Esophagus squamous epithelium (tissue), 5 donors: Measurements from ENCODE around the gene CAMKMT. TPM values are rescaled to one million over a fixed set of nuclear protein-coding genes. Genes with fewer than 3 reads are reported as not detected.

Experiments
- DNase-seq: peaks from one replicate; lab custom pipeline; 2025; lab: John Stamatoyannopoulos, UW
- H3K27ac ChIP-seq, 4 donors: fragments of 200-600 bp; sonication (generic); one replicate each; pipeline ENCODE4 v1.5.1; 2016 to 2019; ENCODE audit warnings: mild to moderate bottlenecking in 1 of 4
- H3K27me3 ChIP-seq, 4 donors: fragments of 200-600 bp; sonication (generic); 1 replicate in 3 of 4; 2 replicates in 1 of 4; pipeline versions ENCODE4 v1.5.1 to v1.6.0; 2017 to 2021; ENCODE audit warnings: antibody characterized with exemption in 1 of 4
- H3K36me3 ChIP-seq, 3 donors: fragments of 200-600 bp; sonication (generic); one replicate each; pipeline ENCODE4 v1.5.1; 2016 to 2019
- H3K4me1 ChIP-seq, 3 donors: fragments of 200-600 bp; sonication (generic); one replicate each; pipeline ENCODE4 v1.5.1; 2017 to 2019
- H3K4me3 ChIP-seq, 4 donors: fragments of 200-600 bp; sonication (generic); 1 replicate in 3 of 4; 2 replicates in 1 of 4; pipeline ENCODE4 v1.5.1; 2016 to 2019; ENCODE audit warnings: mild to moderate bottlenecking in 2 of 4, moderate library complexity in 1 of 4
- H3K9me3 ChIP-seq, 3 donors: fragments of 200-600 bp; sonication (generic); one replicate each; pipeline ENCODE4 v1.5.1; 2016 to 2019
- POLR2A ChIP-seq, 4 donors: fragments of 450-650 bp; IDR thresholded peaks; one replicate each; pipeline ENCODE4 v1.6.1; 2017; ENCODE audit warnings: antibody characterized with exemption in 4 of 4, mild to moderate bottlenecking in 4 of 4, moderate library complexity in 3 of 4
- WGBS, 2 donors: methylation state at CpG; one replicate each; pipeline ENCODE4 v1.1.5; 2018; 5-methylcytosine and 5-hydroxymethylcytosine counted together
- intact Hi-C: fragments of 100-400 bp; cut with DNase I; formaldehyde crosslinking; loops from one replicate; pipeline ENCODE4 v1.15.0; 2022
- total RNA-seq, 4 donors: library from RNA; depleted of rRNA; stranded (reverse); fragments of >200 nt; gene quantifications; one replicate each; pipeline ENCODE4 v1.1.0, GENCODE V29; 2016
- TF ChIP-seq, protein P1 (sequence below), 6 experiments: fragments of 450-650 bp in 4 of 6; fragments of 200-600 bp in 2 of 6; sonication (generic) in 2 of 6; IDR thresholded peaks; one replicate each; pipeline ENCODE4 v1.5.1; 2016 to 2019; ENCODE audit warnings: antibody characterized with exemption in 6 of 6, mild to moderate bottlenecking in 4 of 6, moderate library complexity in 4 of 6
- donor health status: DM: yes; HTN: yes; CAD: no.

Gene CAMKMT
- total RNA-seq, 4 donors from 2014 or later = 5.7 to 14.4 (median 10.6) TPM

- Histone ChIP-seq H3K36me3 (no peaks in the 10 kb centered on the region), H3K4me1 (no peaks in the 10 kb centered on the region), H3K9me3 (no peaks in the 10 kb centered on the region), H3K4me3 (no peak overlapping the region), H3K27me3 (no peaks in the 10 kb centered on the region), H3K27ac (no peak overlapping the region)
- intact Hi-C loops = no loop called here
- 89 to 93% methylated on average over 4 of the region's 4 CpGs for WGBS, 2 donors
- no peak for TF ChIP-seq POLR2A (IDR thresholded peaks at IDR 0.05)
- TF ChIP-seq, protein P1, sequence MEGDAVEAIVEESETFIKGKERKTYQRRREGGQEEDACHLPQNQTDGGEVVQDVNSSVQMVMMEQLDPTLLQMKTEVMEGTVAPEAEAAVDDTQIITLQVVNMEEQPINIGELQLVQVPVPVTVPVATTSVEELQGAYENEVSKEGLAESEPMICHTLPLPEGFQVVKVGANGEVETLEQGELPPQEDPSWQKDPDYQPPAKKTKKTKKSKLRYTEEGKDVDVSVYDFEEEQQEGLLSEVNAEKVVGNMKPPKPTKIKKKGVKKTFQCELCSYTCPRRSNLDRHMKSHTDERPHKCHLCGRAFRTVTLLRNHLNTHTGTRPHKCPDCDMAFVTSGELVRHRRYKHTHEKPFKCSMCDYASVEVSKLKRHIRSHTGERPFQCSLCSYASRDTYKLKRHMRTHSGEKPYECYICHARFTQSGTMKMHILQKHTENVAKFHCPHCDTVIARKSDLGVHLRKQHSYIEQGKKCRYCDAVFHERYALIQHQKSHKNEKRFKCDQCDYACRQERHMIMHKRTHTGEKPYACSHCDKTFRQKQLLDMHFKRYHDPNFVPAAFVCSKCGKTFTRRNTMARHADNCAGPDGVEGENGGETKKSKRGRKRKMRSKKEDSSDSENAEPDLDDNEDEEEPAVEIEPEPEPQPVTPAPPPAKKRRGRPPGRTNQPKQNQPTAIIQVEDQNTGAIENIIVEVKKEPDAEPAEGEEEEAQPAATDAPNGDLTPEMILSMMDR (IDR thresholded peaks at IDR 0.05) = no peak
- no peak for DNase-seq
These were observed 317.8 kb downstream of the CAMKMT start for GRCh38 chr2:44679584-44679983.

- intact Hi-C loops = no loop called here
- H3K36me3 ChIP-seq = no peaks in the 10 kb centered on the region
- no peak overlapping the region for H3K4me3 ChIP-seq
- no peaks in the 10 kb centered on the region for H3K9me3 ChIP-seq
- no peak overlapping the region for H3K27ac ChIP-seq
- TF ChIP-seq POLR2A (IDR thresholded peaks at IDR 0.05) = no peak
- TF ChIP-seq, protein P1 (IDR thresholded peaks at IDR 0.05) = no peak
- WGBS, 2 donors = 88 to 89% methylated on average over 4 of the region's 4 CpGs
- H3K27me3 ChIP-seq = no peaks in the 10 kb centered on the region
- no peaks in the 10 kb centered on the region for H3K4me1 ChIP-seq
- no peak for DNase-seq
These were observed 318.2 kb downstream of the CAMKMT start for GRCh38 chr2:44679990-44680389.

GRCh38 chr2:44680424-44680971, 318.8 kb downstream of the CAMKMT start:
- Histone ChIP-seq H3K9me3 (no peaks in the 10 kb centered on the region), H3K27me3 (no peaks in the 10 kb centered on the region), H3K4me1 (no peaks in the 10 kb centered on the region), H3K4me3 (no peak overlapping the region), H3K36me3 (no peaks in the 10 kb centered on the region), H3K27ac (no peak overlapping the region)
- intact Hi-C loops = no loop called here
- DNase-seq = no peak
- TF ChIP-seq, protein P1 (IDR thresholded peaks at IDR 0.05) = no peak
- TF ChIP-seq POLR2A (IDR thresholded peaks at IDR 0.05) = no peak
- 78 to 80% methylated on average over 8 of the region's 8 CpGs for WGBS, 2 donors

DNA sequence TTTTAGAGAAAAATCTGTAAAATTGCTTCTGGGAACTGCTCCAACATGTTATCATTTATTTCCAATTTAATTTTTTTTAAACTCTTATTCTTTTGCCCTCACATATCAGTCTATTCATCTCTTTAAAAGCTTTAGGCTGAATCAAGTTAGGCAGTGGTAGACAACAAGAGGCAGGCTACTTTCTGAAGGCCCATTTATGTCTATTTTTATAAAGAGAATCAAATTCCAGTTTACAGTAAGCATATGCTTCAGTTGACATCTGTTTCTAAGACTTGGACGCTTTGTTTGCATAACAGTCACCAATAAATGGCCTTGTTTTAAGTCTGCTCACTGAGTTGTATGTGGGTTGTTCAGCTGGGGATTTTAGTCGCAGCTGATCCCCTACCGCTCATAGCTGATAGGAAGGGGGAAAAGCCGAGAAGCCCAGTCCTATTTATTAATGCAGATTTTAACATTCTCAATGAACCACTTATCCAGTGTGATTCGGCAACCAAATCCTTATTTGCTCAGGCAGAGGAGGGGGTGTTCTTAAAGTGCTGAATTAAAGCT, 319.3 kb downstream of the CAMKMT start:
- DNase-seq = no peak
- no peaks in the 10 kb centered on the region for H3K9me3 ChIP-seq
- WGBS, 2 donors = 70 to 77% methylated on average over 5 of the region's 5 CpGs
- H3K36me3 ChIP-seq = no peaks in the 10 kb centered on the region
- TF ChIP-seq POLR2A (IDR thresholded peaks at IDR 0.05) = no peak
- TF ChIP-seq, protein P1 (IDR thresholded peaks at IDR 0.05) = no peak
- intact Hi-C loops = no loop called here
- no peaks in the 10 kb centered on the region for H3K4me1 ChIP-seq
- no peak overlapping the region for H3K4me3 ChIP-seq
- H3K27me3 ChIP-seq = no peaks in the 10 kb centered on the region
- no peak overlapping the region for H3K27ac ChIP-seq

DNA sequence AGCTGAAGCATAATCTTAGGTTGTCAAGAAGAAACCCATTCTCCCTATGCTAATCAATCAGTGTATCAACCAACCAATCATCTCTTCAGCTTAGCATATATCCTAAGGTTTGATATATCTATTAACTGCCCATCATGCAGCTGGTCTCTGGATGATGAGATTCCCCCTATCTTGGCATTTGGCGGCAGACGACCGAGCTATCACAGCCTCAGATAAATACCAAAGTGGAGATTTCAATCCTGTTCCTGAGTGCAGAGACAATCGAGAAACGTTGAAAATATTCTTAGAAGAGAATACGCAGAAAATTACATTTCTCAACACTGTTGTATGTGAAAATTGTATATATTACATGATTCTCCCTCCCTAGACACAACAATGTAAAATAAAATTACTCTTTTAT, 320.7 kb downstream of the CAMKMT start:
- Histone ChIP-seq H3K27ac (no peak overlapping the region), H3K4me1 (no peaks in the 10 kb centered on the region), H3K27me3 (no peaks in the 10 kb centered on the region), H3K36me3 (no peaks in the 10 kb centered on the region), H3K4me3 (no peak overlapping the region), H3K9me3 (no peaks in the 10 kb centered on the region)
- 91 to 96% methylated on average over 6 of the region's 6 CpGs for WGBS, 2 donors
- TF ChIP-seq, protein P1 (IDR thresholded peaks at IDR 0.05) = no peak
- TF ChIP-seq POLR2A (IDR thresholded peaks at IDR 0.05) = no peak
- intact Hi-C loops = no loop called here
- DNase-seq = no peak
